ENCODE data around the gene CFAP69. TPM values are rescaled to one million over a fixed set of nuclear protein-coding genes. Genes with fewer than 3 reads are reported as not detected.

The CFAP69 gene
- total RNA-seq, 2 donors from 2014 or later: 27.4 to 50.6 TPM

DNA sequence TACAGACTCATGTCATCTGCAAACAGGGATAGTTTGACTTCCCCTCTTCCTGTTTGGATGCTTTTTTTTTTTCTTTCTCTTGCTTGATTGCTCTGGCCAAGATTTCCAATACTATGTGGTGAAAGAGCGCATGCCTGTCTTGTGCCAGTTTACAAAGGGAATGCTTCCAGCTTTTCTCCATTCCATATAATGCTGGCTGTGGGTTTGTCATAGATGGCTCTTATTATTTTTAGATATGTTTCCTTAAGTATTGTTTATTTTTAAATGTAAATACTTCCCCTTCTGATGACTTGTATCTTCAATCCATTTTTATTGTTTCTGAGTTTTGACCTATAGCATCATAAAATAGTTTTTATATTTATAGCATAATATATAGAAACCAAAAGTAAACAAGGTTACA lies 58.3 kb downstream of the CFAP69 start:
- intact Hi-C loops (cut with DNase I): no loop called here
- no peaks in the 10 kb centered on the region for H3K4me1 ChIP-seq (replicated peaks)
- 95% methylated on average over 1 of the region's 1 CpG for WGBS

DNA sequence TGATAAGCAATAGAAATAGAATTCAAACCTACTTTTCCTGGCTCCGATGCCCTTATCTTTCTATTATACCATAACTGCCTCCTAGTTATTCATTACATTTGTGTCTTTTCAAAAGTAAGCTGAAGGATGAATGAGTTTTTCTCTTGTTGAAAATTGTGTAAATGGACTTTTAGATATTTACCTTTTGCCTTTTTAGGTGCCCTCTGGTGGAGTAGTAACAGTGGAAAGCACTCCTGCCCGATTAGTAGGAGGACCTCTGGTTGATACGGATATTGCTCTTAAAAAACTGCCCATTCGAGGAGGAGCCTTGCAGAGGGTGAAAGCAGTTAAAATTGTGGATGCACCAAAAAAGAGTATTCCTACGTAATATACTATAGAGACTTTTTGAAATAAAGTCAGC lies 64.9 kb downstream of the CFAP69 start:
- no peaks in the 10 kb centered on the region for H3K36me3 ChIP-seq
- WGBS: 84% methylated on average over 5 of the region's 5 CpGs
- H3K4me3 ChIP-seq: no peak overlapping the region
- H3K9me3 ChIP-seq: no peaks in the 10 kb centered on the region
- no peak overlapping the region for H3K27ac ChIP-seq
- no peak for DNase-seq (ENCODE audit: low spot score)
- no peaks in the 10 kb centered on the region for H3K27me3 ChIP-seq (replicated peaks; ENCODE audit: insufficient read depth)
- intact Hi-C loops (cut with DNase I): no loop called here
- TF ChIP-seq, protein P1, sequence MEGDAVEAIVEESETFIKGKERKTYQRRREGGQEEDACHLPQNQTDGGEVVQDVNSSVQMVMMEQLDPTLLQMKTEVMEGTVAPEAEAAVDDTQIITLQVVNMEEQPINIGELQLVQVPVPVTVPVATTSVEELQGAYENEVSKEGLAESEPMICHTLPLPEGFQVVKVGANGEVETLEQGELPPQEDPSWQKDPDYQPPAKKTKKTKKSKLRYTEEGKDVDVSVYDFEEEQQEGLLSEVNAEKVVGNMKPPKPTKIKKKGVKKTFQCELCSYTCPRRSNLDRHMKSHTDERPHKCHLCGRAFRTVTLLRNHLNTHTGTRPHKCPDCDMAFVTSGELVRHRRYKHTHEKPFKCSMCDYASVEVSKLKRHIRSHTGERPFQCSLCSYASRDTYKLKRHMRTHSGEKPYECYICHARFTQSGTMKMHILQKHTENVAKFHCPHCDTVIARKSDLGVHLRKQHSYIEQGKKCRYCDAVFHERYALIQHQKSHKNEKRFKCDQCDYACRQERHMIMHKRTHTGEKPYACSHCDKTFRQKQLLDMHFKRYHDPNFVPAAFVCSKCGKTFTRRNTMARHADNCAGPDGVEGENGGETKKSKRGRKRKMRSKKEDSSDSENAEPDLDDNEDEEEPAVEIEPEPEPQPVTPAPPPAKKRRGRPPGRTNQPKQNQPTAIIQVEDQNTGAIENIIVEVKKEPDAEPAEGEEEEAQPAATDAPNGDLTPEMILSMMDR (IDR thresholded peaks at IDR 0.05): no peak
- TF ChIP-seq POLR2A (IDR thresholded peaks at IDR 0.05) (no peak), POLR2AphosphoS5 (IDR thresholded peaks at IDR 0.05) (no peak)
- H3K4me1 ChIP-seq (replicated peaks): no peaks in the 10 kb centered on the region

More for the DNA sequence above, 58.3 kb downstream of the CFAP69 start:
- Histone ChIP-seq H3K9me3 (no peaks in the 10 kb centered on the region), H3K27ac (no peak overlapping the region), H3K27me3 (replicated peaks; ENCODE audit: insufficient read depth) (no peaks in the 10 kb centered on the region), H3K4me3 (no peak overlapping the region), H3K36me3 (no peaks in the 10 kb centered on the region)
- TF ChIP-seq, protein P1 (IDR thresholded peaks at IDR 0.05): no peak
- TF ChIP-seq POLR2A (IDR thresholded peaks at IDR 0.05) (no peak), POLR2AphosphoS5 (IDR thresholded peaks at IDR 0.05) (no peak)
- DNase-seq (ENCODE audit: low spot score): no peak

DNA sequence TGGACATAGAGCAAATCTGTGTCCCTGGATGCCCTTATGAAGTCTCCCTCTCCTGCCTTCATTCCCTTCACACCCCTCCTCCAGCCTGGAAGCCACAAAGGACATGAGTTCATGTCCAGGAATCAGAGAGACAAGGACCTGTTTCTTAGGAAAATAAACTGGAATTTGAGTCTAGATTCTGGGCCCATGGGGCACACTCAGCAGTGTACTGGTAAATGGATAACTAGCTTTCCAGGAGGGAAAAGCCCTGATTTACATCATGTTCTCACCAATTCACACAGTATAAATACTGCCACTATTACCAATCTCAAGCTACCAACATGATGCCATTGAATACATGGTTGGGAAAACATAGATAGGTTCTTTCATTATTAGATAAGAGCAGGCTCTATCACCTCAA lies 66.2 kb downstream of the CFAP69 start:
- H3K4me1 ChIP-seq (replicated peaks): no peaks in the 10 kb centered on the region
- no peaks in the 10 kb centered on the region for H3K36me3 ChIP-seq
- no peak overlapping the region for H3K4me3 ChIP-seq
- TF ChIP-seq POLR2AphosphoS5 (IDR thresholded peaks at IDR 0.05) (no peak), POLR2A (IDR thresholded peaks at IDR 0.05) (no peak)
- TF ChIP-seq, protein P1 (IDR thresholded peaks at IDR 0.05): no peak
- no peak overlapping the region for H3K27ac ChIP-seq
- intact Hi-C loops (cut with DNase I): no loop called here
- H3K27me3 ChIP-seq (replicated peaks; ENCODE audit: insufficient read depth): no peaks in the 10 kb centered on the region
- DNase-seq (ENCODE audit: low spot score): no peak
- H3K9me3 ChIP-seq: no peaks in the 10 kb centered on the region

DNA sequence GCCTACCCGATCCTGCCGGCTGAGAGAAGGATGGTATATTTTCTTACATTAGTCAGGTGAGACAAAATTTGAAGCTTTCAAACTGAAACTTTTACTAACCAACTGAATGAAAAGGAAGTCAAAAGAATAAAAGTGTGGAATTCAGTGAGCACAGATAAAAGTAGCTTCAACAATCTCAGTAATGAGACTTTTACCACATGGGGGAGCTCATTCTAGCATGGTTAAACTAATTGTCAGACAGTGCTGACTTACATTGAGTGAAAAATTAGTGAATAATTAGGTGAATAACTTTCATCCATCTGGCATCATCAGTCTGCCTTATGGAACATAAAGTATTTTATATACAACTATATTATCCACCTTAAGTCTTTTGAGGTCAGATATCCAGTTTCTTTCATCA lies 67.8 kb downstream of the CFAP69 start:
- Histone ChIP-seq H3K27me3 (replicated peaks; ENCODE audit: insufficient read depth) (no peaks in the 10 kb centered on the region), H3K36me3 (no peaks in the 10 kb centered on the region), H3K27ac (no peak overlapping the region), H3K4me1 (replicated peaks) (no peaks in the 10 kb centered on the region), H3K4me3 (no peak overlapping the region), H3K9me3 (no peaks in the 10 kb centered on the region)
- intact Hi-C loops (cut with DNase I): no loop called here
- 96% methylated on average over 2 of the region's 2 CpGs for WGBS
- TF ChIP-seq, protein P1 (IDR thresholded peaks at IDR 0.05): peak in 1 of 4 experiments; percentile 12
- TF ChIP-seq POLR2A (IDR thresholded peaks at IDR 0.05) (no peak), POLR2AphosphoS5 (IDR thresholded peaks at IDR 0.05) (no peak)
- DNase-seq (ENCODE audit: low spot score): no peak

DNA sequence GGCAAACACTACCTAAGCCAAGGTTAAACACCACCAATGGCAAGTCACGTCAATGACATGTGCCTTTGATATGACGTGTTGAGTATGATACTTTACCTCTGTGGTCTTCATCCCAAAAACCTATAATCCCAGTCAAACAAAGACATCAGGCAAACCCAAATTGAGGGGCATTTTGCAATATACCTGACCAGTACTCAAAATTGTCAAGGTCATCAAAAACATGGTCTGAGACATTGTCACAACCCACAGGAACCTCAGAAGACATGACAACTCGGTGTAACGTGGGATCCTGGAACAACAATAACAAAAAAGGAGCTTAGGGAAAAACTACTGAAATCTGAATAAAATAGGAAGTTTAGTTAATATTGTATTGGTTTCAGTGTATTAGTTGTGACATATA lies 68.9 kb downstream of the CFAP69 start:
- Histone ChIP-seq H3K27me3 (replicated peaks; ENCODE audit: insufficient read depth) (no peaks in the 10 kb centered on the region), H3K4me3 (no peak overlapping the region), H3K9me3 (no peaks in the 10 kb centered on the region), H3K36me3 (no peaks in the 10 kb centered on the region), H3K27ac (no peak overlapping the region), H3K4me1 (replicated peaks) (no peaks in the 10 kb centered on the region)
- intact Hi-C loops (cut with DNase I): no loop called here
- DNase-seq (ENCODE audit: low spot score): no peak
- TF ChIP-seq POLR2A (IDR thresholded peaks at IDR 0.05): no peak
- 79% methylated on average over 4 of the region's 4 CpGs for WGBS
